ENCODE data around the gene CPED1.
"Not testable (repeated sequence)": the region's sequence is repeated elsewhere in the genome, so short reads cannot be mapped to it uniquely, and the experiment has no call there.

The CPED1 gene

GRCh38 chr7:120981888-120982615 lies 6.5 kb upstream of the CPED1 start:
- DNase-seq: no peak

GRCh38 chr7:120983592-120983991 lies 4.9 kb upstream of the CPED1 start:
- not testable (repeated sequence) for DNase-seq

DNA sequence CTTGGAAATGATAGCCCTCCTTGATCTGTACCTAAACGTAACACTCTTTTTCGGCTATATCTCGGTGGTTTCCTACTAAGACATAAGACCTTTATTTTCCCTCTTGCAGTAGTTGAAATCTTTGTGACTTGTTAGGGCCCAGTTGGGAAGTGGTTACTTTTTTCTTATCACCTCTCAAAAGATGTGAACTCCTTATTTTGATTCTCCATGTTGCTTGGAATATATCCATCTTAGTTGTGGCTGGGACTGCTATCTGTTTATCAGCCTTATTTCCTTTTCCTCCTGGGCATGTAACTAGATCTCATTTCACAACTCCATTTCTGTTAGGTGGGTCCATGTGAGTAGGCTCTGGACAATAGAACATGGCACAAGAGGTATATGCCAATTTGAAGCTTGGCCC lies 4.1 kb upstream of the CPED1 start:
- no peak for DNase-seq

- DNase-seq: no peak
These were observed 3.3 kb upstream of the CPED1 start for GRCh38 chr7:120985130-120985758.

- DNase-seq: no peak
These were observed 2.7 kb upstream of the CPED1 start for GRCh38 chr7:120985839-120986238.

DNA sequence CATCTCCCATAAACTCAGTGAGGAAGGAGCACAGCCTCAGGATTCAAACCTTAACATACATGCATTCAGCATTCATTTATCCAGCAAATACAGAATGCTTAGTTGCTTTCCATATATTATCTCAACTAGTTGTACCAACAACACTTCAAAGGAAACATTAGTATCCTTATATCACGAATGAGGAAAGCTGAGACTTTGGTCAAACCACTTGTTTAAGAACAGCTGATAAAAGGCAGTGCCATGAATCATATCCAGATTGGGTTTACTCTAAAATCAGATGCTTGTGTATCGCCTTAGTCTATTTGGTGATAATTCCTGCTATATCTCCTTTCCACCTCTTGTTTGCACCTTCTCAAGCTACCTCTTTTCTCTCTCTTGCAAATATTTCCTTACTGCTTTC lies 1.9 kb upstream of the CPED1 start:
- DNase-seq: no peak

- no peak for DNase-seq
These were observed 1.2 kb upstream of the CPED1 start for GRCh38 chr7:120987280-120987679.

DNA sequence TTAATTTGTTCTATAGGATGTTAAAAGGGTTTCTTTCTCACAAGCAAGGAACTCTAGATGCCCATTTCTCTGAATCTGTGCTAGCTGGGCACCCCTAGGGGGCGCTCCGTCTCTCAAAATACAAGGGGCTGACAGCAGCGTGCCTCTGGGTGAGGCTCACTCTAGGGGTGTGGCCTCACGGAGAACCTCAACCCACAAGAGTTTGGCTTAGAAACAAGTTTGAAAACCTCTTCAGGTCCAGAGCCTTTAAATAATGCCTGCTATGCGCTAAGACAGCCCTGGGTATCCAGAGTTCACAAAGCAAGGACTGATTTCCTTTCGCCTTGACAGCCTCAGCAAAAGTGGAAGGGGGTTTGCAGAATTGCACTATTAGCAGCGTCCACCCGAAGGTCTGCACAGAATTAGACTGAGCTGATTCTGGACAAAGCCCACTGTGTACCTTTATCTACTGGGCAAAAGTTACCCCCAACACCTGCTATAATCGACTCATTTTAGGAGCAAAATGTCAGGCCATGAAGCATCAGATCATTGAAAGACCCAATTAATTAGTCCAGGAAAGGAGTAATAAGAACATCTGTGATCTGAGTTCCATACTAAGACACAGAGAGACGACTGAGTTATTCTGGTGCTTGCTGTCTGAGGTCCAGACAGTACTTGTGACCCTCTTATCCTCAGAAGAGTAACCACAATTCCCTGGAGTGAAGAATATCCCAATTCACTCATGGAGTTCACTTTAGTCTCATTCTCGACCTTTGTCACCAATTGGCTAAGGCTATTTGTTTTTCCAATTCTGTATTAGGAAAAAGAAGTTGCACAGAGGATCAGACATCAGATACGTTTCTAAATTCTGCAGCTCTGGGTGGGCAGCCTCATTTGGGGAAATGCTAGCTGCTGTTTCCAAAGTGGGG lies 574 bp upstream of the CPED1 start:
- DNase-seq: peak; percentile 93 to 96 (median 95)

DNA sequence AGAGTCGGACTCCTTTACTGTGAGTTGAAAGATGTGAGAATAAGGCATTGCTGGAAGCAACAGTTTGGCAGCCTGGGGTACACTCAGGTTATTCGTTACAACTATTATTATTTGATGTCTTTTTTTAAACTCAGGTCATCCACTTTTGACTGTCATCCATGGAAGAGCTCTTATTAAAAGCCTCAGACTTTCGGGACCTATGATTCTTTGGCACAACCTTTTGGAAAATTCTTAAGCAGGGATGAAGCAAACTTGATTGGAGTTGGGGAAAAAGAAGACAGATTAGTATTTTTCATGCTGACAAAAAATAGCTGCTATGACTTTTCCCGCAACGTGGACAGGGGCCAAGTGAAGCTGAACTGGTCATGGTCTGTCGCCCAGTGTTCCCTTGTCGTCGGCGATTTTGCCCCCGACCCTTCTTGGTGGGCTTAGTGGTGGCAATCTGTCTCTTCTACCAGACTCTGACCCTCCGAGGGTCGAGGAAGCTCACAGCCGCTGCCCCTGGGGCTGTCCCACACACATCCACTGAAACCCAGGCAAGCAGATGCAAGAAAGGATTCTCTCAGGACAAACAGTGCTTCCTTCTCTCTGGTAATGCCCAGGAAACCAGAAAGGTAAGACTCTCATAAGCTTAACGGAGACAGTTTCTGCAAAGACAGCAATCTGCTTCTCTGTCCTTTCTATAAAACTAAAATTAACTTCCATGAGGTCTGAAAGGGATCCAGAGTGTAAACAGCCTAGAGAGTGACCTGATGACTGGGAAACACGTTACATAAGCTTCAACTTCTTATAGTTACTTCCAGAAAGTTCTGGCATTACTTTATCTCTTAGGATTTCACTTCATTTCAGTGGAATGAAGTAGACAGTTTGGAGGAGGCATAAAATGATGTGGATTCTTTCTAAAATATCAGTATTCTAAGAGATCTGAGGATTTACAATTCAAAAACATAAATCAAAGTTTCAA lies 1.0 kb downstream of the CPED1 start:
- peak in 2 of 4 experiments; percentile 12 to 21 for DNase-seq

- no peak for DNase-seq
These were observed 2.1 kb downstream of the CPED1 start for GRCh38 chr7:120990468-120991118.

DNA sequence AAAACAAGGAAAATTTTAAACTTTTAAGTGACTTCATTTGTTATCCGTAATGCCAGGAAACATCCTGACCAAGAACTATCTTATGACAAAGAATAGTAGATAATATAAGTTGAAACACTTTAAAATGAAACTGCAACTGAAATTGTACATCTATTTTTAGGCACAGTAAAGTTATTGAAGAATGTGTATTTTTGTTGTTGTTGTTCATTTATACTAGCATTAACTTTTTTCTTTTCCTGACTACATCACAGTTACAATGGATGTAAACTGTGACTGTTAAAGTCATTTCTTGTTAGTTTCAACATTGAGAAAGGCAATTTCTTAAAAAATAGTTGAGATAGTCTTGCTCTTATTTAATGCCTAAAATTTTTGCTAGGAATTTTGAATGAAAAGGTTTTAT lies 2.6 kb downstream of the CPED1 start:
- DNase-seq: no peak

DNA sequence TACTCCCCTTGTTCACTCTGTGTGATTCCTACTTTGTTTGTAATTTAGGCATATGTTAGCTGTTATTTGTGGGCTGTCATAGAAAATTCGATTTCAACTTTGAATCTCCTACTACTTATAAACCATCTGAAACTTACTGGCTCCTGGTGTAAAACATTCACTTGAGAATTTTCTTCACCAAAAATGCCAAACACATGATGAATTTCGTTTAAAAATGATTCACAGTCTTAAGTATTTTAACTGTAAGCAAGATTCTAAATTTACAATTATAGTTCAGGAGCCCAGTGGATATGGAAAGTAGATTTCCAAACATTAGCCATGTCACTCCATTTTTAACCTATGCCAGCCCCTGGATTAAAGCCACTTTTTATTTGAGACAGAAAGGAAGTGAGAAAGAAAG lies 3.1 kb downstream of the CPED1 start:
- DNase-seq: no peak

DNA sequence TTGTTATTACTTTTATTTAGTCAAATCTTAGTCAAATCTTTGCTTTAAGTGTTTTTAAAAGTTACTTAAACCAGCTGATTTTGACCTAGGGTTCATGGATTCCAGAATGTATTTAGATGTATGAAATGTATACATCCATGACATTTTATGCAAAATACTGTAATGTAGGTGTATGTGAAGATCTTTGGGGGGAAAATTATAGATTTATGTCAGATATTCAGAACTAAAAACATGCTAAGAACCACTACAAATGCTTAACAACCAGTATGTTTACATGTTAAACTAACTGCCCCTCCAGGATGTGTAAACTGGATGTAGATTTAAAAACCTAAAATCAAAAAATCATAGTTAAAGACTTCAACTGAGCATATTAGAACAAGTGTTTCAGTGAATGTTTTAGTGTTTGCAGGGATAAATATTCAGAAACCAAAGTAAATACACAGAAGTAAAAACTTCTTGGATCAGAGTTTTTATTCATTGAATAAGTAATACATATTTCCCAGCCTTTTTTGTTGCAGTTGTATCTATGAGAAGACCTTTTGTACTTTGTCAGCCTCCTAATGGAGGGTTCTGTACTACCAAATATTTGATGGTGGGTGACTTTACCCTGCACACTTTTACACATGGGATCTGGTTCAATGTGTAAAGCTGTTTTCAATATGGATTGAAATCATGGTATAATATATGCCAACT lies 3.9 kb downstream of the CPED1 start:
- DNase-seq: no peak

- DNase-seq: no peak
These were observed 4.5 kb downstream of the CPED1 start for GRCh38 chr7:120992965-120993494.

DNA sequence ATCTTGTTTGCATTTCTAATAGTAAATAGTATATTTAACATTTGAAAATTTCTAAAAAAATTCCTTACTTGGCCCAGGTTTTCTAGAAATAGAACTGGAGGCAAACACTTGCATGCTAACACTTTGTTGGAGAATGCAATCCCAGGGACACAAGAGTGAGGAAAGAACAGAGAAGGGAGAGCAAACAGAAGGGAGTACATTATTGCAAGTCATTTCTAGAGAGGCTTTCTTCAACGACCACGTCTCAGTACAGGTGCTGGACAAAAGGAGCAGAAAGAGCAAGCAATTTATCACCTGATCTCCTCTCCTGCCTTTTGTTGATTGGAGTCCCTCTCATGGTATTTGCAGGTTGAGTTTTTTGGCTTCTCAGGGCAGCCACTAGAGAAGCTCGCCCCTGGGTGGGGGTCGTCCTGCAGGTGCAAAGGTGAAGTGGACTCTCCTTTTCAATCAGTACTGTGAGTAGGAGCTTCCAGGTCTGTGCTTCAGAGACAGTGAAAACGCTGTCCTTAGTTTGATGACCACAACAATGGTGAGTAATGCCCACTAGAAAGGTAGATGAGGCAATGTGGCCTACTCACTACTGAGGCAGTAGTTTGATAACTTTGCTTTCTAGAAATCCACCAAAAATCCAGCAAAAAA lies 5.2 kb downstream of the CPED1 start:
- DNase-seq: peak in 1 of 4 experiments; percentile 11

GRCh38 chr7:120994512-120995410 lies 6.2 kb downstream of the CPED1 start:
- DNase-seq: peak in 2 of 4 experiments; percentile 50 to 51

- no peak for DNase-seq
These were observed 7.1 kb downstream of the CPED1 start for GRCh38 chr7:120995654-120996053.

- DNase-seq: peak; percentile 88 to 97 (median 94)
These were observed 7.9 kb downstream of the CPED1 start for GRCh38 chr7:120996333-120996987.

GRCh38 chr7:120996988-120997345 lies 8.5 kb downstream of the CPED1 start:
- DNase-seq: peak in 2 of 4 experiments; percentile 49 to 55

Measured in suppressor macrophage (primary cell).